H1 (cell line): ENCODE measurements around the gene RPL23. TPM values are rescaled to one million over a fixed set of nuclear protein-coding genes. Genes with fewer than 3 reads are reported as not detected.

Experiments used
- CHD7 ChIP-seq: fragments of 300-600 bp; sonication (generic); IDR thresholded peaks from 2 replicates; pipeline ENCODE4 v1.7.1; 2012; ENCODE audit warnings: low read length, moderate library complexity, mild to moderate bottlenecking, inconsistent platforms; ENCODE audit not compliant: insufficient replicate concordance
- HDAC6 ChIP-seq: IDR thresholded peaks from one replicate; pipeline ENCODE4 v1.7.1; 2012; ENCODE audit warnings: low read depth, mild to moderate bottlenecking, inconsistent platforms, low read length, moderate library complexity
- KDM4A ChIP-seq: IDR thresholded peaks from one replicate; pipeline ENCODE4 v1.7.1; 2012; ENCODE audit warnings: low read depth, mild to moderate bottlenecking, moderate library complexity, low read length, inconsistent platforms; ENCODE audit not compliant: severe bottlenecking
- USF2 ChIP-seq: IDR thresholded peaks from 2 replicates; pipeline ENCODE4 v1.6.1; 2011; ENCODE audit warnings: low read length, improper control_type of control experiment
- polyA plus RNA-seq, 7 experiments: library from polyadenylated mRNA; depleted of rRNA in 3 of 7; stranded (reverse) in 5 of 7; unstranded in 2 of 7; fragments of >200 nt in 5 of 7; fragments of 200-250 nt in 2 of 7; gene quantifications; 1 replicate in 5 of 7; 2 replicates in 1 of 7; 4 replicates in 1 of 7; pipeline versions ENCODE4 v1.2.1 to v1.2.3, GENCODE V29; 2011 to 2013; ENCODE audit warnings: missing spikeins in 2 of 7, mixed read lengths in 2 of 7
- total RNA-seq: library from RNA; stranded (reverse); fragmentation: NEBNext Ultra II Directional; extraction: Animal tissue kit (Norgen Biotek cat#: 25700); gene quantifications from 2 replicates; pipeline ENCODE4 v1.2.1, GENCODE V29; 2021

The RPL23 gene
- total and polyA plus RNA-seq, 2 of the 8 experiments (the other 6 are each of a cell fraction or from before 2014, with no cell fraction given) = 2,148 to 2,502 TPM

- TF ChIP-seq USF2 (no peak), CHD7 (no peak), KDM4A (no peak), HDAC6 (no peak)
Observed at GRCh38 chr17:38893607-38894006, 40.1 kb upstream of the RPL23 start (continued).
